HG02870 (cell line): ENCODE data around the gene KRT31.
"Not testable (repeated sequence)": the region's sequence is repeated elsewhere in the genome, so short reads cannot be mapped to it uniquely, and the experiment has no call there.

Experiments used
- ATAC-seq: cut with Tn5 transposase; IDR thresholded peaks from one replicate; pipeline ENCODE4 v1.9.1; 2021; ENCODE audit warnings: mild to moderate bottlenecking, moderate library complexity; ENCODE audit not compliant: unreplicated experiment

Gene KRT31

DNA sequence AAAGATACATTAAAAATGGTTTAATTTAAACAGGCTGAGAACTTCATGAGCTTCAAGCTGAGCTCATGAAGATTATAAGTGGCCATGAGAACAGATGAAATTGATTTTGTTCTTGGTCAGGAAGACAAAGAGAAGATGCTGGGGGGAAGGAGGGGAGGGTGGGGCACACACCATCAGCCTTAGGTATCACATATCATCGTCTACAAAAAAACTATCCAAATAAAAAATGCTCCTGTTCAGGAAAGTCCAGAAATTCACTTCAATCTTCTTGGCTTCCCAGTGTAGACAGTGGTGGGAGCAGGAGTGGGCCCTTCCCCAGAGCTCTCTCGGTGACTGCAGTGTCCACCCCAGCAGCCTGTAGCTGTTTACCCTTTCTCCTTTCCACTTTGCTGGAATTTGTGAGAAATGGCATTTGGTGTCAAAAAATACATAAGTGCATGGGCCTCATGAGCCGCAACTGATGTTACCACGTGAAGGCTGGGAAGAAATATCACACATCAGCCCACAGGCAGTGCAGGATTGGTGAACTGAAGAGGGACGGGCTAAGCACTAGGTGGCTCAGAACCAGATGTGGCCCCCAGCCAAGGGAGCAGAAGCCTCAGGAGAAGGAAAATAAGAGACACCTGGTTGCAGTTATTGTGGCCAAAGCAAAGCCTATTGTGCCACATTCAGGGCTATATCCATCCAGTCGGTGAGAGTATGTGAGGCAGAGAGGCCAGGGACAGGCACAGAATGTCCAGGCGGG, 20.9 kb upstream of the KRT31 start:
- ATAC-seq, result no peak

DNA sequence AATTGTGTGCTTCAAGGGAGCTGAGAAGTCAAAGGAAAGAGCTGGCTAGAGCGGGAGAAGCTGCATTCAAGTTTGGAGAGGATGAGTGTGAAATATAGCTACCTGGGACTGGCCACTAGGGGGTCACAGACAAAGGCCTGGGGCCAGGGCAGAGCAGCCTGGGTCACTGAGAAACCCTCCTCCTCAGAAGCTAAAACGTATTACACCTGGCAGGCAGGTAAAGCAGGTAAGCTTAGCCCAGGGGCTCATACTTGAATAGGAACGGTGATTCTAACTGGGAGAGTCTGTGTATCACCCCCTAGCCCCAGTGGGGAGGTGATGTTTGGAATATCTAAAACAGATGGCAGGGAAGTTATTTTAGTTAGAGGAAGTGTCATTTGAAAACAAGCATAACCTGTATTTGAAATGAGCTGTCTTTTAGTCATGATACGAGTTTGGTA, 20.2 kb upstream of the KRT31 start:
- ATAC-seq, result no peak

DNA sequence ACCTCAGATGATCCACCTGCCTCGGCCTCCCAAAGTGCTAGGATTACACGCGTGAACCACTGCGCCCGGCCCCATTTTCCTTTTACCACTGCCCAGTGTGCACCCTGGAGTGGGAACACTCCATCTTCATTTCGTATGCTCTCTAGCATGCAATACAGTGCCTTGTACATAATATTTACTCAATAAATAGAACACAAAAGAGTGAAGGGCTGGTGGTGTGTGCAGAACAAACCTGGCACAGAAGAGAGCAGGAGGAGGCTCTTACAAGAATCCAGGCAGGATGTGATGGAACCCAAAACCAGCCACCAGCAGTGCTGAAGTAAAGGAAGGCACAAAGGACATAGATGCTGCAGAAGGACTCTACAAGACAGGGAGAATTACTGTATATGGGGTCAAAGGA, 19.7 kb upstream of the KRT31 start:
- ATAC-seq, result no peak

DNA sequence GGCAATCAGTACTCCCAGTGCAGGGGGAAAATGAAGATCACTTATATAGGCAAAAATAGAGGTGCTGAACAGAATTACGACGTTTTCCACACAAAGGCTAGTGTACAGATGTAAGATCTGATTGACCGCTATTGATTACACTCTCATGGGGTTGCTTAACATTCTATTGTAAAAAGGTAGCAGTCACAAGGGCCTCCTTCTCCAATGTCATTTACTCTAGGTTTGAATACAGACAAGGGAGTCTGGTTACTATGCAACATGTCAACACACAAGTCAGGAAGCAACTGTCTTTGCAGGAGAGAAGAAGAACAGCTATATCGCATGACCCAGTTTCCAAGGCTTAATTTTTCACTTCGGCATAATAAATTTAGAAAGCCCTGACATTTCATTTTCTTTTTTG, 19.1 kb upstream of the KRT31 start:
- ATAC-seq, result no peak

DNA sequence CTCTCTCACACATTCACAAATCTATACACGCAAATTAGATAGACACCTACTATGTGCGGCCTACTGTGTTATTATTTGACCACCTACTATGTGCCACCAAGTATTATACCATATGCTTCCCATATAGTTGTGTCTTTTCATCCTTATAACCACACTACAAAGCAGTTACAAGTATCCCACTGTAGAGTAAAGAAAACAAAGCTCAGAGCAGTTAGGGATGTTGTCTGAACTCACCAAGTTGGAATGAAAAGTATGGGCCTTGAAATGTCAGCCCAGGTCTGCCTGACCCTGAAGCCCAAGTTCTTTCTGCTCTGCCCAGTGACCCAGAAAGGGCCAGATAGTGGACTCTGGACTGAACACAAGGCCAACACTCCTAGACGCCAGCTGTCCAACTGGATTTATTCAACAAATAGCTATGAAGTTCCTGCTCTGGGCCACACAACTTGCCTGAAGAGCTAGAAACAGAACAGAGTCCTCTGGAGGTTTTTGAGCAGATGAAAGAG, 18.5 kb upstream of the KRT31 start:
- ATAC-seq, result no peak

DNA sequence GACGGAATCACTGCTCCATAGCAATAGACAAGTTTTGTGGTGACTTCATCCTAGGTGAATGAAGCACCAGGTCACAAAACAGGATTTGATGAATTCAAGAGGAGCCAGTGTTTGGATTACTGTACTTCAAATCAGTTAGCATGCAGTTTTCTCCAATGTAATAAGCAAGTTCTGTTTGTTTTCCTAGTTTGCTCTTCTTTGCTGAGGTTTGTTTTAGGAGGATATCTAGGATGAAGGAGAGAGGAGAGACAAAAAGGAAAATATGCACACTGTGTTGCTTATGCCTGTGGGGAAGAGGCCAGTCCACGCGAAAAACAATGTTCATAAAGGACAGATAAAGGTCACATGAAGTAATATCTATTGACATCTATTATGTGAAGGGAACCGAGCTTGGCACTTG, 18.0 kb upstream of the KRT31 start:
- ATAC-seq, result no peak

DNA sequence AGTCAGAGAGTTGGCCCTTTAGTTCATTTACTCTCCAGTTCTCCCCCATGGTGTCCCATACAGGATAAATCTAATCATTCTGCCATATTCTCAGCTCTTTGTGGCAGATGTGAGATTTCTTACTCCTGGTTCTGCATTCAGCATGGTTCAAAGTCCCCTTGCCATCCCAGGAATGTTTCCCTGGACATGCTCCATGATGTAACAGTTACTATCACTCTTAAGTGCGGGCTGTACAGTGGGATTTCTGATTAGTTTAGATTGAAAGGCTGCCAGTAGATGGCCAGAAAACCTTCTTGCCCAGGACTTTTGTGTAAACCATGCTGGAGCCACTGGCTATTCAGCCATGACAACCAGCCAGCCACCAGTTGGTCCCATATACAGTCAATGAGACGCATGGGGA, 16.6 kb upstream of the KRT31 start:
- ATAC-seq, result no peak

DNA sequence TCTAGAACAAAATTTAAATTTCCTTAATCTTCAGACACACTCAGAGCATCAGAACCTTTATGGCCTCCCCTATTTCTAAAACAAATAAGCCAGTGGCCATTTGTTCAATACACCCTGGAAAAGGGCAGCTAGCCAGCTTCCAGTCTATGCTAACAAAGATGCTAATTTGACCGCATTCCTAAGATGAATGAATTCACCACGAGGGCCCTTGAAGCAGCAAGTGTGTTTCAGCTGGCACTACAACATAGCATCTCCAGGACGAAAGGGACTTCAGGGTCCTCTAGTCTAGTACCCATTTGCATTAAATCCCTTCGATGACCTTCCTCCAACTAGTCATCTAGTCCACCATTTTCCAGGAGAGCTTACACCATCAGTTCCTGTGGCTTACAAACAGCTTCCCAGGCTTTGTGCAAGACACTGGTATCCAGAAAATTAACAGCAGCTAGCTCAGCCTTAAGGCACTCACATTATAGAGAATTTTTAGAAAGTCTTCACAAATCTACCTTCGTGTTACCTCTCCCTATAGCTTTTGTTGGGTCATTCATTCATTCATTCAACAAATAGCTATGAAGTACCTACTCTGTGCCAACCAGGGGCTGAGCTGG, 16.0 kb upstream of the KRT31 start:
- ATAC-seq, result no peak

DNA sequence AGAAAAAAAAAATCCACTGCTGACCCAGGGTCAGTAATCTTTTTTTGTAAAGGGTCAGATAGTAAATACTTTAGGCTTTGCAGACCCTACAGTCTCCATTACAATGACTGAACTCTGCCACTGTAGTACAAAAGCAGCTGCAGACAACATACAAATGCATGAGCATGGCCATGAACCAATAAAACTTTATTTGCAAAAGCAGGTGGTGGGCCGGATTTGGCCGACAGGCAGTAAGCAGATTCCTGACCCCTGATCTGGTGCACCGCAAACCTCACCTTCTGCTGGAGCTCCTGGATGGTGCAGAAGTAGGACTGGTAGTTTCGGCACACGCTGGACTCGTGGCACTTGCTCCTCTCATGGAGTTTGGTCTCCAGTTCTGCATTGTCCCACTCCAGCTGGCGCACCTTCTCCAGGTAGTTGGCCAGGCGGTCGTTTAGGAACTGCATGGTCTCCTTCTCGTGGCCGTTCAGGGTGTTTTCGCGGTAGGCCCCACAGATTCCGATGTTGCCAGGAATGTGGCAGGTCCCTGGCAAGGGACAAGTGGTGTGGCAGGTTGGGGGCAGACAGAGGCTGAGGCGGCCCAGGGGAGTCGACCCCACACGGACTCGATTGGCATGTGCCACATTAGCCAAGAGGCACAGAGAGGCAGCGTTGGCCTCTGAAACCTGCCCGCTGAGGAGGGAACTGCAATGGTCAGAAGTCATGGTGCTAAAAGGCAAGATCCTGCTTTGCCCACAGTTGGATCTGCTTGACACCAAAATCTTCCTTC, 13.8 kb upstream of the KRT31 start:
- no peak for ATAC-seq

DNA sequence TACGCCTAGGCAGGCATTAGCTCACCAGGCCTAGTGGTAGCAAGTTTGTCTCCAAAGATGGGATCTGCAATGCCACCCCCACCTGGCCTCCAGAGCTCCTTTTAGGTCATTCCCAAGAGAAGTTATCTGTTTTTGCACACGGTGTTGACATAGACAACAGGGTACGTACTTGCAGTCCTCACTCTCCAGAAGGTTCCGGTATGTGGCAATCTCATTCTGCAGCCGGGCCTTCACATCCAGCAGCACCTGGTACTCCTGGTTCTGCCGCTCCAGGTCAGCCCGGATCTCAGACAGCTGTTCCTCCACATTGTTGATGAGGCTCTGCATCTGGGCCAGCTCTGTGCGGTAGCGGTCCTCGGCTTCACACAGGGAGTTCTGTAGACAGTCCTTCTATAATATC, 9.8 kb upstream of the KRT31 start:
- no peak for ATAC-seq

DNA sequence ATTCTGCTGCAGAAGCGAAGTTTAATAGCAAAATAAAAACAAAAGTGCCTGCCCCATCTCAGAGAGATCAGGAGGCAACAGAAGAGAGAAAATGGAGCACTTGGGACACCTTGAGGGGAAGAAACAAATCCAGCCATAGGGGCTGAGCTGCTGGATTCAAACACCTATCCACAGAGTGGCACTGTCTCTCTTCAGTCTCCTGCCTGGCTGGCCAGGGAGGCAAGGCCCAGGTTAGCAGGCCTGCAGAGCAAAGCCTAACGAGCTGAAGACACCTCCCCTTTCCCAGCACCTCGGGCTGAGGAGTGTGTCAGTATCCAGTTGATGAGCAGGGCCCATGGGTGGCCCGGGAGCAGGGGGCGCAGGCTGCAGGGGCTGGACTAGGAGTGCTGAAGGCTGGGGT, 8.8 kb upstream of the KRT31 start:
- no peak for ATAC-seq

DNA sequence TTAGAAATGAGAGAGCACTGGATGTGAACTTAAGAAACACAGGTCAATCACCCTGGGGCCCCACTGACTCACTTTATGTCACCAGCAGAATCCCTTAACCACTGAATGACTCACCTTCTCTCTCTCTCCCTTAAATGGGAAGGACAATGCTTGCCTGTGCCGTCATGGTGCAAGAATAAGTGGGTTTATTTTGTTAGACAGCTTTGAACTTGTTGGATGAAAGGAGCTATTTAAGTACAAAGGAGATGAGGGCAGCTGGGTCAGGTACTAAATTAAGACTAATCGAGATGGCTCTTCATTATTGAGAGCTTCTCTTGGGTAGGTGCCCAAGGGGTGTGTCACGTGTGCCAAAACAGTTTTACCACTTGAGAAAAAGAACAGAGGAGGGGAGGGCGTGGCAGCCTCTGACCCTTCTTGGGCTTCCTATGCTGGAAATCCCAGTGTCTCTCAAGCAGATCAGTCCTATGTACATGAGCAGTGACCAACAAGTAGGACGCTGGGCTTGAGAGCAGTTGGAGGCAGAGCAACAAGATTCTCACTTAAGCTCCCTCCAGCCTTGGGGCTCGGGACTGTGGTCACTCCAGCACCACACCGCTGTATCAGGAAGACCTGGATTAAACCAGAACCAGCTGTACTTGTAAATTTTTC, 6.7 kb upstream of the KRT31 start:
- no peak for ATAC-seq

DNA sequence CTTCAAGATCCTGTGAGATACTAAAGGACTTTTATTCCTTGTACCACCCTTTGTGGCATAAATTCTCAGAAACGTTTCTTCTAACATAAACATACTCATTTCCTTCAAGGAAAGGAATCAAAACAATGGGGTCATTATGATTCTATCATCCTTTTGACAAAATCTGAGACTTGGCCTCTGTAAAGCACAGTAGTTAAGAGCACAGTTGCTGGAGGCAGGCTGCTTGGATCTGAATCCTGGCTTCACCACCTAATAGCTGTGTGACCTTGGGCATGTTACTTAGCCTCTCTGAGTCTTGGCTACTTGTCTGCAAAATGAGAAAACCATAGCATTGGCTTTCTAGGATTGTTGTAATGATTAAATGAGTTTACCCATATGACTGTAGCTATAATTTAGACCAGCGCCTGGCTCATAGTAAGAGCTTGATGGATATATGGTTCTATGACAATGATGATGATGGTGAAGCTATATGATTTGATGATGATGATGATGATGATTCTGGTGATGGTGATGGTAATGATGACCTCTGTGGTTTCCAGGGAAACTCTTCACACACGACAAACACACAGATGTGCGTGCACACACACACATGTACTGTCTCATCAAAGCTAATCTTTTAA, 6.1 kb upstream of the KRT31 start:
- ATAC-seq, result no peak

DNA sequence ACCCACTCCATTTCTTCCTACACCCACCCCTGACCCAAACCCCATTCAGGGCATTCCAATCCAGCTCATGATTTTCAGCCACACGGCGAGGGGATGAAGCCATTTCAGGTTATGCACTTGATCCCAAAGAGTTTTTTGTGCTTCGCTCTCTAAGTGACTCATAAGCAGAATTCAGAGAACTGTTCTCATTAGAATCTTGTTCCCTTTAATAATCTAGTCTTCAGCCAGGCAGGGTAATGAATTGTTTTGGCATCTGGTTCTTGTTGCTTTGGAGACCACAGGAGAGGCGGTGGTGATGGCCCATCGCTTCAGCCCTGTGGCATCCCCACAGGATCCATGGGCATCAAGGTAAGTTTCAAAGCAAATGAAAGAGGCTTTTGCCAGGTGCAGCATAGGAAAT, 4.8 kb upstream of the KRT31 start:
- ATAC-seq, result no peak

DNA sequence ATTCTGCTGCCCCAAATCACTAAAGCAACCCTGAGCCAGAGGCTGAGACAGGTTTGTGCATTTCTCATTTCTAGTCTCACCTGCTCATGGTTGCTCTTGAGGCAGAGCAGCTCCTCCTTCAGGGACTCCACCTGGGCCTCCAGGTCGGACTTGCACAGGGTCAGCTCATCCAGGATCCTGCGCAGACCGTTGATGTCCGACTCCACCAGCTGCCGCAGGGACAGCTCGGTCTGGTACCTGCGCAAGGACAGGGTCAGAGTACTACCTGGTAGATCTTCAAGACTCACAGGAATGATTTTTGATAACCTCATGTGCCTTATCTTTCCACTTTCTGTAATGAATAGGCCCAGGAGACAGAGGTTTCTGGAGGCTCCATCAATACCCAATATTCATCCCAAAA, 1.1 kb downstream of the KRT31 start:
- no peak for ATAC-seq

DNA sequence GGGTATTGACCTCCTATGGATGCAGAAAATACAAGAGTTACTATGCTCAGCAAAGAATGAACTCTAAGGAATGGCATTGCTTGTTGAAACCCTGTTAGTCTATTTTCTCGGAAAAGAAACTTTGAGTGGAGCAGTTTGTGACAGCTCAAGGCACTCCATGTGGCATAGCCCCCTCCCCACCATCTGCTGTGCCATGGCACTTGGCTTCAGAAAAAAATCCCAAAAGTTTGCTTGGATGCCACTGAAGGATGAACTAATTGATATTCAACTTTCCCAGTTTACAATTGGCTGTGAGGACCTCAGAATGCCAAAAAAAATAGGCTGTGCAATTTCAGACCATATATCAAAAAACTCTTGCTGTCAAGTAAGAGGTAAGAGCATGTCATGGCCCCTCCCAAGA, 1.8 kb downstream of the KRT31 start:
- no peak for ATAC-seq

DNA sequence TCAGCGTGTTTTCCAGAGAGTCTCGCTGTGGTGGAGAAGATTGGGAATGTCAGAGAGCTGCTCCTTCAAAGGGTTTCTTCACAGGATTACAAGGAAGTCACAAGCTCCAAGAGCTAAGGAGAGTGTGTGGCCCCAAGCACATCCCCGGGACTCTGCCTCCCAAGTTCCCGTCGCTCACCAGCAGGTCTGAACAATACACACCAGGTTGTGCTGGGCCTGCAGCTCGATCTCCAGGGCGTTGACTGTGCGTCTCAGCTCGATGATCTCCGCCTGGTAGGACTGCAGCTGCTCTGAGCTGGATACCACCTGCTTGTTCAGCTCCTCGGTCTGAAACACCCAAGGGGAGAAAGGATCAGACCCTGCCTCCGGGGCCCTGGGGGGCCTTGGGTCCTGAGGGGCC, 2.4 kb downstream of the KRT31 start:
- ATAC-seq, result not testable (repeated sequence)

DNA sequence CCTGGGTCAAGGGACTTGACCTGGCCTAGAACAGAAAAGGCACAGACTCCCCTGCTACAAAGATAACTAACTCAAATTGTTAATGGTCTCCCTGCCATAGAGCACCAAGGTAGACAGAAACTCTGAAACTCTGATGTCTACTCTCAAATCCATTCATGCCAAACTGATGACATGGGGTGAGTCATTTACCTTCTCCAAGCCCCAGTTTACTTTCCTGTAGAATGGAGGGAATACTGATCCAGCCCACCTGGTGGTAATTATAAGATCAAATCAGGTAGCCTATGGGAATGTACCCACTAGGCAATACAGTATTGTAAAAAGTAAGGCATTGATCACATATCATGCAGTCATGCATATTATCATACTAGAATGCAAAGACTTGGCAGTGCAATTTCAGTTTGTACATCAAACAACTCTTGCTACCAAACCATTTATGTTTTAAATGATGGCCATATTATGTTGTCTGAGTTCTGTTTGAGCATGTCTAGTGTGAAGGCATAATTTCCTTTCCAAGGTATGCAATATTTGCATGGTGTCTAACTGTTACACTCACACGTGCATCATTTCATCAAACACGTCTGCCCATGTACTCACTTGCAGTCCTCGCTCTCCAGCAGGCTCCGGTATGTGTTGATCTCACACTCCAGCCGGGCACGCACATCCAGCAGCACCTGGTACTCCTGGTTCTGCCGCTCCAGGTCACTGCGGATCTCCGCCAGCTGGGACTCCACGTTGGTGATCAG, 3.0 kb downstream of the KRT31 start:
- ATAC-seq, result no peak

DNA sequence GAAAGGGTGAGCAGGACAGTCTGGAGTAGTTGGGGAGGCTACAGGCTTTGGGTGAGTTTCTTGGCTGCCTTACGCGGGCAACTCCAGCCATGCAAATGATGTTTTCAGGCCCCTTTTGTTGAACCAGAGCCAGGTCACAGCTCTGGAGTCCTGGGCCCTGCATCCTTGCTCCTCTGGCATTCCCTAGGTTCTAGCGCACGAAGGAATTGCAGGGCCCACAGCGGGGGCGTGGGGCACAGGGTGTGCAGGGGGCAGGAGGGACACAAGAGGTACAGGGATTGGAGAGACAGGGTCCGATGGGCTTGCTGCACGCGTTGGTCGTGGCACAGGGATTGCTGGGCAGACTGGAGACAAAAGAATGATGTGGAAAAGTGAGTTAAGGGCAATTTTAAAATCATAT, 3.6 kb downstream of the KRT31 start:
- ATAC-seq, result no peak

DNA sequence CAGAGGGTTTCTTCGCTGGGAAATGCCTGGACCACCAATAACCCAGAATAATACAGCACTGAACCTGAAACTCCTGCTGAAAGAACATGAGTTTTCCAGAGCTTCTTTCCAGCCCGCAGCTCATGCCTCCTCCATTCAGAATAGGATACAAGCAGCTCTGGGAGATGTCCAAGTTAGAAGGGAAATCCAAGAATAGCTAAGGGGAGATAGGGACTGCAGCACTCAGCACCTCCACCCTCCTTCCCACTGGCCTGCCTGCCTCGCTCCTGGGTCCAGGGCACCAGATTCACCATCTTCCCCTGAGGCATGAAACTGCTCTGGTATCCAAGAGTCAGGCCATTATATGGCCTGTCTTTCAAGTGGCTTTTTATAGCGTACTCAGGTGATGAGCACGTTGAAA, 4.1 kb downstream of the KRT31 start:
- no peak for ATAC-seq
